ENCODE measurements around the gene ARL4A. TPM values are rescaled to one million over a fixed set of nuclear protein-coding genes. Genes with fewer than 3 reads are reported as not detected.

ARL4A gene
- total and polyA plus RNA-seq, 11 donors: 10.5 to 25.9 (median 14.5) TPM

GRCh38 chr7:12713625-12714378 is 26.4 kb downstream of the ARL4A start:
- intact Hi-C loops (cut with DNase I): no loop called here
- no peak overlapping the region for H3K27ac ChIP-seq
- 92 to 100% (median 98%) methylated on average over 1 of the region's 1 CpG for WGBS, 4 donors
- no peaks in the 10 kb centered on the region for H3K36me3 ChIP-seq
- no peak for DNase-seq
- H3K4me1 ChIP-seq: peaks cover 0 to 36% (median 17%) of the 10 kb centered on the region in 12 donors
- H3K27me3 ChIP-seq: no peaks in the 10 kb centered on the region
- H3K4me3 ChIP-seq: no peak overlapping the region
- H3K9me3 ChIP-seq: no peaks in the 10 kb centered on the region
- TF ChIP-seq, protein P1, sequence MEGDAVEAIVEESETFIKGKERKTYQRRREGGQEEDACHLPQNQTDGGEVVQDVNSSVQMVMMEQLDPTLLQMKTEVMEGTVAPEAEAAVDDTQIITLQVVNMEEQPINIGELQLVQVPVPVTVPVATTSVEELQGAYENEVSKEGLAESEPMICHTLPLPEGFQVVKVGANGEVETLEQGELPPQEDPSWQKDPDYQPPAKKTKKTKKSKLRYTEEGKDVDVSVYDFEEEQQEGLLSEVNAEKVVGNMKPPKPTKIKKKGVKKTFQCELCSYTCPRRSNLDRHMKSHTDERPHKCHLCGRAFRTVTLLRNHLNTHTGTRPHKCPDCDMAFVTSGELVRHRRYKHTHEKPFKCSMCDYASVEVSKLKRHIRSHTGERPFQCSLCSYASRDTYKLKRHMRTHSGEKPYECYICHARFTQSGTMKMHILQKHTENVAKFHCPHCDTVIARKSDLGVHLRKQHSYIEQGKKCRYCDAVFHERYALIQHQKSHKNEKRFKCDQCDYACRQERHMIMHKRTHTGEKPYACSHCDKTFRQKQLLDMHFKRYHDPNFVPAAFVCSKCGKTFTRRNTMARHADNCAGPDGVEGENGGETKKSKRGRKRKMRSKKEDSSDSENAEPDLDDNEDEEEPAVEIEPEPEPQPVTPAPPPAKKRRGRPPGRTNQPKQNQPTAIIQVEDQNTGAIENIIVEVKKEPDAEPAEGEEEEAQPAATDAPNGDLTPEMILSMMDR (IDR thresholded peaks at IDR 0.05): no peak
- TF ChIP-seq POLR2A (IDR thresholded peaks at IDR 0.05): no peak
- ATAC-seq: no peak

DNA sequence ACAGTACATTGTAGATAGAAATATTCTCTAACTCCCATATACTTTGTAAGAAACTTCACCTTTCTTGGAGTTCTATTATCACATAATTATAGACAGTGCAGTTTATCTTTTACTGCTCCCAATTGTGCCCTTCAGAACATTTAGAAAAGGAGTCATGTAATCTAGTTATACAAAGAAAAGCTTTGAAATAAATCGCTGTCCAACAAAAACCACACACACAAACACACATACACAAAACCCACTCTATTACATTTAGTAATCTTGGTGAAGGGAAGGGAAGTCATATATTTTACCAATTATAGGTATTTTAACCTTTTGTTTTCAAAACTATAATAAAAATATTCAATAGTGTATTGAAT is 26.9 kb downstream of the ARL4A start:
- no peaks in the 10 kb centered on the region for H3K36me3 ChIP-seq
- H3K27ac ChIP-seq: no peak overlapping the region
- no peak for TF ChIP-seq POLR2A (IDR thresholded peaks at IDR 0.05)
- TF ChIP-seq, protein P1 (IDR thresholded peaks at IDR 0.05): no peak
- intact Hi-C loops (cut with DNase I): no loop called here
- H3K9me3 ChIP-seq: no peaks in the 10 kb centered on the region
- no peaks in the 10 kb centered on the region for H3K27me3 ChIP-seq
- ATAC-seq (no peak), DNase-seq (no peak)
- H3K4me1 ChIP-seq: peaks cover 0 to 41% (median 23%) of the 10 kb centered on the region in 12 donors
- no peak overlapping the region for H3K4me3 ChIP-seq
- 91 to 100% (median 97%) methylated on average over 1 of the region's 1 CpG for WGBS, 4 donors

- ATAC-seq: peak; percentile 89 to 99 (median 96)
- peak; percentile 65 to 85 (median 73) for DNase-seq
- Histone ChIP-seq H3K36me3 (no peaks in the 10 kb centered on the region), H3K4me1 (peaks cover 0 to 53% (median 31%) of the 10 kb centered on the region in 12 donors), H3K27me3 (no peaks in the 10 kb centered on the region), H3K9me3 (no peaks in the 10 kb centered on the region), H3K4me3 (peak overlapping the region in 10 of 12 donors; percentile 23 to 34 (median 26)), H3K27ac (peak overlapping the region; percentile 56 to 87 (median 72))
- WGBS, 4 donors: 30 to 36% (median 33%) methylated on average over 12 of the region's 12 CpGs
- intact Hi-C loops (cut with DNase I): loop anchor here in 1 of 10 donors (1.0 kb wide), 1 partner anchor 13 kb away; no protein-coding TSS in a partner anchor
- TF ChIP-seq POLR2A (IDR thresholded peaks at IDR 0.05): peak in 1 of 2 donors; percentile 36
- TF ChIP-seq, protein P1 (IDR thresholded peaks at IDR 0.05): no peak
Measured at GRCh38 chr7:12715372-12716133, 28.1 kb downstream of the ARL4A start.

DNA sequence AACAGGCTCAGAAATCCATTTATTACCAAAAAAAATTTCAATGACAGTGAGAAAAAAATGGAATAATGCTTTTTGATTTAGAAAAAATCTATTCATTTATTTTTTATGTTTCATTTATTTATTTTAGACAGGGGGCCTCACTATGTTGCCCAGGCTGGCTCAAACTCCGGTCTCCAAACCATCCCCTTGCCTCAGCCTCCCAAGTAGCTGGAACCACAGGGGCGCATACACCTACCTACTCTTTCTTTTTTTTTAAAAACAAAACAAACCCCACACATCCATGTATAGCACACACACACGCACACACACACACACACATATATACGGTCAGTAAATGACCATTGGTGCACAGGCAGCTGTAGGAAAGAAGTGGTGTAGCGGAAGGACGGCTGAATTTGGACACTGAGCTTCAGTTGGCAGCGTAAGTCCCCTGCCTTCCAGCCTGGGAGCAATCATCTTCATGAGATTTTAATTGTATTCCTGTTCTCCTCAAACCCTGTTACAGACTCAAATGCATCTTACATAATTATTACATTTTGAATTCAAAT is 28.8 kb downstream of the ARL4A start:
- Histone ChIP-seq H3K36me3 (no peaks in the 10 kb centered on the region), H3K9me3 (no peaks in the 10 kb centered on the region), H3K27ac (peak overlapping the region; percentile 56 to 87 (median 72)), H3K27me3 (no peaks in the 10 kb centered on the region), H3K4me1 (peaks cover 0 to 58% (median 33%) of the 10 kb centered on the region in 12 donors), H3K4me3 (peak overlapping the region in 5 of 12 donors; percentile 11 to 34 (median 29))
- no peak for ATAC-seq
- WGBS, 4 donors: 75 to 86% (median 82%) methylated on average over 7 of the region's 7 CpGs
- no peak for DNase-seq
- intact Hi-C loops (cut with DNase I): no loop called here
- TF ChIP-seq, protein P1 (IDR thresholded peaks at IDR 0.05): no peak
- no peak for TF ChIP-seq POLR2A (IDR thresholded peaks at IDR 0.05)

Data from heart left ventricle (tissue), 16 donors.